ENCODE measurements around the gene MAP2K3. TPM values are rescaled to one million over a fixed set of nuclear protein-coding genes. Genes with fewer than 3 reads are reported as not detected.
A peak's percentile ranks its signal among the peaks of the same experiment; 100 is the strongest.

Gene MAP2K3
- total RNA-seq, 3 donors from 2014 or later = 46.0 to 75.5 (median 67.1) TPM

DNA sequence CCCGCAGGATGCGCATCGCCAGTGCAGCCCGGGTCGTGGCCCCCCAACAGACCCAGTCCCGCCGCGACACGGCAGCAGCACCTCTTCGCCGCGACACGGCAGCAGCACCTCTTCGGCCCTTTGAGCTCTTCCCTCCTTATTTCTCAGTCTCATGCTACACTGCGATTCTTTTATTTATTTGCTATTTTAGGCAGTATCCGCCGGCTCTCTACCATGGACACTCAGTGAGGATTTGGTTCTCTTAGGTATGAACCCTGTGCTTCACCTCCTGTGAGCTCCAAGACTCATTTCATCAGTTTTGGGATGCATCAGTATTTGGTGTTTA lies 8.3 kb upstream of the MAP2K3 start:
- Histone ChIP-seq H3K4me3 (no peak overlapping the region), H3K4me1 (ENCODE audit: low read depth) (peaks cover 13% of the 10 kb centered on the region), H3K36me3 (ENCODE audit: low read depth) (no peaks in the 10 kb centered on the region), H3K9me3 (no peaks in the 10 kb centered on the region)
- DNase-seq (no peak), ATAC-seq (no peak)
- intact Hi-C loops (cut with DNase I, micrococcal nuclease) = loop anchor here in 1 of 2 donors (10.0 kb wide), 1 partner anchor 151 kb away; the partner anchor contains the start of gene DHRS7B
- TF ChIP-seq, protein P1, sequence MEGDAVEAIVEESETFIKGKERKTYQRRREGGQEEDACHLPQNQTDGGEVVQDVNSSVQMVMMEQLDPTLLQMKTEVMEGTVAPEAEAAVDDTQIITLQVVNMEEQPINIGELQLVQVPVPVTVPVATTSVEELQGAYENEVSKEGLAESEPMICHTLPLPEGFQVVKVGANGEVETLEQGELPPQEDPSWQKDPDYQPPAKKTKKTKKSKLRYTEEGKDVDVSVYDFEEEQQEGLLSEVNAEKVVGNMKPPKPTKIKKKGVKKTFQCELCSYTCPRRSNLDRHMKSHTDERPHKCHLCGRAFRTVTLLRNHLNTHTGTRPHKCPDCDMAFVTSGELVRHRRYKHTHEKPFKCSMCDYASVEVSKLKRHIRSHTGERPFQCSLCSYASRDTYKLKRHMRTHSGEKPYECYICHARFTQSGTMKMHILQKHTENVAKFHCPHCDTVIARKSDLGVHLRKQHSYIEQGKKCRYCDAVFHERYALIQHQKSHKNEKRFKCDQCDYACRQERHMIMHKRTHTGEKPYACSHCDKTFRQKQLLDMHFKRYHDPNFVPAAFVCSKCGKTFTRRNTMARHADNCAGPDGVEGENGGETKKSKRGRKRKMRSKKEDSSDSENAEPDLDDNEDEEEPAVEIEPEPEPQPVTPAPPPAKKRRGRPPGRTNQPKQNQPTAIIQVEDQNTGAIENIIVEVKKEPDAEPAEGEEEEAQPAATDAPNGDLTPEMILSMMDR (IDR thresholded peaks at IDR 0.05) = no peak

DNA sequence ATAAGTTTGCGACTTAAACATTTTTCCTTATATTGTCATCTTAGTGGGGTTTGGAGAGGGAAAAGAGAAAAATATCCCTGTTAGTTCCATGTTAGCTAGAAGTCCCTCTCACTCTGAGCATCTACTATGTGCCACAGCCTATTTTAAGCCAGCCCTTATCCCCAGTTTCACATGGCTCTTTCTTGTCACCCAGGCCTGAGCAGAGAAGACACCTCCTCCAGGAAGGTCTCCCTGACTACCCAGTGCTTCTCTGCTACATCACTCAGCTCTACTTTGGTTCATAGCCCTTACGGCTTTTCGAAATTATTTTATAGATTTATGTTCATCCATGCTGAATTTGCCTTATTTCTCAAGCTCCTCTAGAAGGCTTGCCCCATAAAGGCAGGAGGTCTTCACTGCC lies 7.2 kb upstream of the MAP2K3 start:
- Histone ChIP-seq H3K4me1 (ENCODE audit: low read depth) (peaks cover 13% of the 10 kb centered on the region), H3K9me3 (no peaks in the 10 kb centered on the region), H3K4me3 (no peak overlapping the region), H3K36me3 (ENCODE audit: low read depth) (no peaks in the 10 kb centered on the region)
- DNase-seq (no peak), ATAC-seq (no peak)
- TF ChIP-seq, protein P1 (IDR thresholded peaks at IDR 0.05) = no peak
- intact Hi-C loops (cut with DNase I, micrococcal nuclease) = loop anchor here in 1 of 2 donors (10.0 kb wide), 1 partner anchor 153 kb away; the partner anchor contains the start of gene DHRS7B

DNA sequence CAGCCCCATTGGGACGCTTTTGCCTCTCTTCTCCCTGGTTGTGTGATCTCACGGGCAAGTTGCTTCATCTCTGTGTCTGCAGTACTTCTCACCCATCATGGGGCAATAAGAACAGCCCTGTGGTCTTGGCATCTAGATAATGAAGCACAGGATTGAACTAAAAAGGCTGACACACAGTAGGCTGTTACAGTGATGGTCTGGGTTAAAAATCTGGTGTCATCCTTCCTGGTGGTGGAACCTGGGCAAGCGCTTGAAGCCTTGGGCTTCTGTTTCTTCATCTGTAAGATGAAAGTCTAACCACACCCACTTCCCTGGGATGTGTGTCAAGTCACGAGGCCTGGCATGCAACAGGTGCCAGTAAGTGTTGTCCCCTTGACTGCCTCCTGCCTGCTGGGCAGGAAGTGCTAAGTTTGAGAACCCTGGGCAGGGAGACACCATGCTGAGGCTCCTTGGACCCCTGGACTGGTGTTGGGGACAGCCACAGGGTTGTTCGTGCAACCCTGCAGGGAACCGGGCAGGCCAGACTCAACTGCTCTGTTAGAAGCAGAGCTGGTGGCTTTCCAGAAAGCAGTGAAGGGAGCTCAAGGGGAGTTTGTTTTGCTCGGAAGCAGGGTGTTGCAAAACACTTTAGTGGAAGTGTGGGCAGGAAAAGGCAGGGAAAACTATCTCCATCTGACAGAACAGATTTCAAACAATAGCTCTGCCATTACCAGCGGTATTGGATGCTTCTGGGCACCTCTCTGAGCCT lies 5.9 kb upstream of the MAP2K3 start:
- TF ChIP-seq, protein P1 (IDR thresholded peaks at IDR 0.05) = no peak
- DNase-seq (peak; percentile 79 to 88 (median 83)), ATAC-seq (peak; percentile 64)
- H3K4me1 ChIP-seq (ENCODE audit: low read depth) = peaks cover 16% of the 10 kb centered on the region
- no peak overlapping the region for H3K4me3 ChIP-seq
- no peaks in the 10 kb centered on the region for H3K36me3 ChIP-seq (ENCODE audit: low read depth)
- intact Hi-C loops (cut with DNase I, micrococcal nuclease) = loop anchor here in 1 of 2 donors (10.0 kb wide), 1 partner anchor 154 kb away; the partner anchor contains the start of gene DHRS7B
- no peaks in the 10 kb centered on the region for H3K9me3 ChIP-seq

DNA sequence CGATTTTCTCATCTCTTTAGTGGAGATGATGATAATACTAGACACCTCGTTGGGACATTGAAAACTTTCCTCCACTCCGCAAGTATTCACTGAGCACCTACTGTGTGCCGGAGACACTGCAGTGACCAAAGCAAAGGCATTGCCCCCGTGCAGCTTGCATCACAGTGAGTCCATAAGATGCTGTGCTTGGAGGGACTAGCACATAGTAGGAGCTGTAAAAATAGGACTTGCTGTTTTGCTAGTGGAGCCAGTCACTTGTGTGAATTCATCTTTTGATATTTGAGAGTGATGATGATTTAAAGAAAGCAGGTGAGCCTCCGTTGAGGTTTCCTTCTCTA lies 5.3 kb upstream of the MAP2K3 start:
- ATAC-seq (no peak), DNase-seq (peak in 1 of 3 donors; percentile 22)
- intact Hi-C loops (cut with DNase I, micrococcal nuclease) = loop anchor here in 1 of 2 donors (10.0 kb wide), 1 partner anchor 154 kb away; the partner anchor contains the start of gene DHRS7B
- H3K4me3 ChIP-seq = no peak overlapping the region
- H3K4me1 ChIP-seq (ENCODE audit: low read depth) = peaks cover 19% of the 10 kb centered on the region
- no peaks in the 10 kb centered on the region for H3K9me3 ChIP-seq
- H3K36me3 ChIP-seq (ENCODE audit: low read depth) = peaks cover under 1% of the 10 kb centered on the region
- TF ChIP-seq, protein P1 (IDR thresholded peaks at IDR 0.05) = no peak

DNA sequence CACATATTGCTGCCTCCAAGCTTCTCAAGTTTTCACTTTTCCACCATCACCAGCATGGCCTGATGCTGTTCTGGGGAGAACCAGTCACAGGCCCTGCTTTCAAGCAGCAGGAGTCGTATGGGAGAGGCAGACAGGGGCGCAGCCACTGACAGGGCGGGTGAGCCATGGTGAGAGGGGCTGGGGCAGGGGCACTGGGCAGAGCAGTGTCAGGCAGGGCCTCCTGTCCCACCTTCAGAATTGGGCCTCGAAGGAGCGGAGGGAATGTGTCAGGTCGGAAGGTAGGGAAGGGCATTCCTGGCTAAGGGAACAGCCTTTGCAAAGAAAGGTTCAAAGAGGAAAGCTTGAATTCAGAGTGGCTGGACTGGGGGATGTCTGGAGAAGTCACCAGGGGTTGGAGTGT lies 4.9 kb upstream of the MAP2K3 start:
- peak in 1 of 3 donors; percentile 50 for DNase-seq
- Histone ChIP-seq H3K4me1 (ENCODE audit: low read depth) (peaks cover 19% of the 10 kb centered on the region), H3K9me3 (no peaks in the 10 kb centered on the region), H3K4me3 (no peak overlapping the region), H3K36me3 (ENCODE audit: low read depth) (peaks cover 4% of the 10 kb centered on the region)
- intact Hi-C loops (cut with DNase I, micrococcal nuclease) = loop anchor here in 1 of 2 donors (10.0 kb wide), 1 partner anchor 155 kb away; the partner anchor contains the start of gene DHRS7B
- TF ChIP-seq, protein P1 (IDR thresholded peaks at IDR 0.05) = no peak
- ATAC-seq = no peak

All from mucosa of descending colon (tissue), 3 donors.